ENCODE results near the gene CGB2.
"Not testable (repeated sequence)": the region's sequence is repeated elsewhere in the genome, so short reads cannot be mapped to it uniquely, and the experiment has no call there.

Gene CGB2

DNA sequence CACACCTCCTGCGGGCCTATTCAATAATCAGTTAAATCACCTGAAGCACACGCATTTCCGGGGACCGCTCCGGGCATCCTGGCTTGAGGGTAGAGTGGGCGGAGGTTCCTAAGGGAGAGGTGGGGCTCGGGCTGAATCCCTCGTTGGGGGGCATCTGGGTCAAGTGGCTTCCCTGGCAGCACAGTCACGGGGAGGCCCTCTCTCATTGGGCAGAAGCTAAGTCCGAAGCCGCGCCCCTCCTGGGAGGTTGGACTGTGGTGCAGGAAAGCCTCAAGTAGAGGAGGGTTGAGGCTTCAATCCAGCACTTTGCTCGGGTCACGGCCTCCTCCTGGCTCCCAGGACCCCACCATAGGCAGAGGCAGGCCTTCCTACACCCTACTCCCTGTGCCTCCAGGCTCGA lies 11.9 kb downstream of the CGB2 start, which contains the start of gene CGB5:
Gene CGB5 (plus strand): TSS at position 301 of the 400 bp plus-strand sequence. CDS start 362 bp downstream, outside the sequence.
- not testable (repeated sequence) for TF ChIP-seq YY1 (IDR thresholded peaks at IDR 0.05; ENCODE audit: low read depth); TCF12 (IDR thresholded peaks at IDR 0.05; ENCODE audit: low read depth); CEBPB (IDR thresholded peaks at IDR 0.05)

GRCh38 chr19:49049011-49049410 lies 17.3 kb downstream of the CGB2 start, which contains the start of gene CGB8:
Gene CGB8, minus strand, starts transcription at chr19:49049111. Its CDS starts 372 bp downstream, at chr19:49048739.
- not testable (repeated sequence) for TF ChIP-seq TEAD4 (IDR thresholded peaks at IDR 0.05); TCF12 (IDR thresholded peaks at IDR 0.05; ENCODE audit: low read depth); EP300 (IDR thresholded peaks at IDR 0.05; ENCODE audit: borderline replicate concordance)

GRCh38 chr19:49056101-49056901 lies 24.6 kb downstream of the CGB2 start:
- peak; percentile 59 for TF ChIP-seq EGR1 (IDR thresholded peaks at IDR 0.05)
- TF ChIP-seq TEAD4 (IDR thresholded peaks at IDR 0.05): no peak

DNA sequence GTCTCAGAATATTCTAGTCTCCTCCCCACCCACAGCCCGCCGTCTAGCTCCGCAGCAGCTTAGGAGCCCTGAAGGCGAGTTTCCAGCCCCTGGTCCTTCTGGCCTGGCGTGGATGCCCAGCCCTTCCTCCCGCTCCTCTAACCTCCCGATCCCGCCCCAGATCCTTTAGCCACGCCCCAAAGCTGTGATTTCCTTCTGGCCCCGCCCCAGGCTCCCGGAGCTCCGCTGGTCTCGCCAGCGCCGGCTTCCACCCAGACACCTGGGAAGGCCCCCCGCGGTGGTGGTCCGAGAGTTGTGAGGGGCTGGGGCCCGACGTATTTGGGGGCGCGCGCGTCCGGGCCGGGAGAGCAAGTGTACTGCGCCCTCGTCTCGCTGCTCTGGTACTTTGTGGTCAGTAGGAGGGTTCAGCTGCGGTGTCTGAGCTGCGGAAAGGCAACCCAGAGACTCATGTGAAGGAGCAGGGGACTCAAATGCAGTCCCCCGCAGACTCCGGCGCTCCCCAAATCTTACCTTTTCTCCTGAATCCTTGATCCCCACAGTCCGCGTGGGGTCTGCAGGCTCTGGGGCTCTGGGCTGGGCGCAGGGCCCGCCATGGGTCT lies 26.0 kb downstream of the CGB2 start, which contains the start of gene CGB7:
Gene CGB7 (minus strand): TSS at position 114 of the 599 bp plus-strand sequence. CDS start 2,374 bp downstream, outside the sequence.
- TF ChIP-seq EGR1 (IDR thresholded peaks at IDR 0.05) (no peak), YY1 (IDR thresholded peaks at IDR 0.05; ENCODE audit: low read depth) (no peak), TAF1 (IDR thresholded peaks at IDR 0.05; ENCODE audit: low read depth) (no peak), EP300 (IDR thresholded peaks at IDR 0.05; ENCODE audit: borderline replicate concordance) (no peak), ZBTB7A (IDR thresholded peaks at IDR 0.05; ENCODE audit: low read depth) (peak; percentile 66; the same call in 1 of the 2 replicates), TEAD4 (IDR thresholded peaks at IDR 0.05) (no peak)

DNA sequence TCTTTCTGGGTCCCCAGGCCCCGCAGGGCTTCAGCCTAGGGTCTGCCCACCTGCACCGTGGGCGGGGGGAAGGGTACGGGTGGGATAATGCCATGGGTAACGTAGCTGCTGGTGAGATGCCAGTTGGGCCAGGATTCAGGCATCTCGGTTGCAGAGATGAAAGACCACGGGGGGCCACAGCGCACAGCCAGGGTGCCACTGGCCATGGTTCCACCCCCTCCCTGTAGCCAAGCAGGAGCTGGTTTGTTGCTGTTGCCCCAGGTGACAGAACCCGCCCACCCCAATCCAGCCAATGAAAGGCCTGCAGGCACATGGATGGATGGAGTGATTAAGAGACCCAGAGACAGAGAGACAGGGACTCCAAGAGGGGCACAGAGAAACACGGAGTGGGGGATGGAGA lies 26.9 kb downstream of the CGB2 start:
- no peak for TF ChIP-seq YY1 (IDR thresholded peaks at IDR 0.05; ENCODE audit: low read depth)
- no peak for TF ChIP-seq EGR1 (IDR thresholded peaks at IDR 0.05)
- no peak for TF ChIP-seq CREB1 (IDR thresholded peaks at IDR 0.05; ENCODE audit: low read depth)
- TF ChIP-seq NFIC (IDR thresholded peaks at IDR 0.05): no peak
- TF ChIP-seq MAX (IDR thresholded peaks at IDR 0.05): no peak
- TF ChIP-seq TAF1 (IDR thresholded peaks at IDR 0.05; ENCODE audit: low read depth): no peak
- TF ChIP-seq FOXM1 (IDR thresholded peaks at IDR 0.05; ENCODE audit: borderline replicate concordance, low read depth): no peak
- TF ChIP-seq, protein P1, sequence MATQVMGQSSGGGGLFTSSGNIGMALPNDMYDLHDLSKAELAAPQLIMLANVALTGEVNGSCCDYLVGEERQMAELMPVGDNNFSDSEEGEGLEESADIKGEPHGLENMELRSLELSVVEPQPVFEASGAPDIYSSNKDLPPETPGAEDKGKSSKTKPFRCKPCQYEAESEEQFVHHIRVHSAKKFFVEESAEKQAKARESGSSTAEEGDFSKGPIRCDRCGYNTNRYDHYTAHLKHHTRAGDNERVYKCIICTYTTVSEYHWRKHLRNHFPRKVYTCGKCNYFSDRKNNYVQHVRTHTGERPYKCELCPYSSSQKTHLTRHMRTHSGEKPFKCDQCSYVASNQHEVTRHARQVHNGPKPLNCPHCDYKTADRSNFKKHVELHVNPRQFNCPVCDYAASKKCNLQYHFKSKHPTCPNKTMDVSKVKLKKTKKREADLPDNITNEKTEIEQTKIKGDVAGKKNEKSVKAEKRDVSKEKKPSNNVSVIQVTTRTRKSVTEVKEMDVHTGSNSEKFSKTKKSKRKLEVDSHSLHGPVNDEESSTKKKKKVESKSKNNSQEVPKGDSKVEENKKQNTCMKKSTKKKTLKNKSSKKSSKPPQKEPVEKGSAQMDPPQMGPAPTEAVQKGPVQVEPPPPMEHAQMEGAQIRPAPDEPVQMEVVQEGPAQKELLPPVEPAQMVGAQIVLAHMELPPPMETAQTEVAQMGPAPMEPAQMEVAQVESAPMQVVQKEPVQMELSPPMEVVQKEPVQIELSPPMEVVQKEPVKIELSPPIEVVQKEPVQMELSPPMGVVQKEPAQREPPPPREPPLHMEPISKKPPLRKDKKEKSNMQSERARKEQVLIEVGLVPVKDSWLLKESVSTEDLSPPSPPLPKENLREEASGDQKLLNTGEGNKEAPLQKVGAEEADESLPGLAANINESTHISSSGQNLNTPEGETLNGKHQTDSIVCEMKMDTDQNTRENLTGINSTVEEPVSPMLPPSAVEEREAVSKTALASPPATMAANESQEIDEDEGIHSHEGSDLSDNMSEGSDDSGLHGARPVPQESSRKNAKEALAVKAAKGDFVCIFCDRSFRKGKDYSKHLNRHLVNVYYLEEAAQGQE (IDR thresholded peaks at IDR 0.05; ENCODE audit: low read depth): no peak
- no peak for TF ChIP-seq TCF12 (IDR thresholded peaks at IDR 0.05; ENCODE audit: low read depth)
- TF ChIP-seq RAD21 (IDR thresholded peaks at IDR 0.05; ENCODE audit: low read depth): no peak
- no peak for TF ChIP-seq TEAD4 (IDR thresholded peaks at IDR 0.05)
- no peak for TF ChIP-seq USF1 (IDR thresholded peaks at IDR 0.05)
- no peak for TF ChIP-seq CEBPB (IDR thresholded peaks at IDR 0.05)

DNA sequence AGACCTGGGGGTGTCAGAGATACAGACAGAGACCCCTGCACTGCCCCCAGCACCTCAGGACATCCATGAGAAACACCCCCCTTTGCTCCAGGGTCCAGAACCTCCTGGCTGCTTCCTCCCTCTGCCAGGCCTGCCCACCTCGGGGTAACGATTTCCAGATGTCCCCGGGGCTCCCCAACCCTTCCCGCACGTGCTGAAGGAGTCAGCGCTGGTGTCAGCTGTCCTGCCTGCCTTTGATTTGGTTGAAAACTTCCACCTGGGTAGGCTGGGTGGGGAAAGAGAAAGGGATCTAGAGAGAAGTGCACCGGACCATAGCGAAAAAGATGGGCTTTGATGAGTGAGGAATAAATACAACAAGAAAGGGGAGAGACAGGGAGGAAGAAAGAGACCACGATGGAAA lies 27.4 kb downstream of the CGB2 start:
- TF ChIP-seq TEAD4 (IDR thresholded peaks at IDR 0.05): no peak
- no peak for TF ChIP-seq TAF1 (IDR thresholded peaks at IDR 0.05; ENCODE audit: low read depth)
- TF ChIP-seq EP300 (IDR thresholded peaks at IDR 0.05; ENCODE audit: borderline replicate concordance): no peak
- TF ChIP-seq TCF12 (IDR thresholded peaks at IDR 0.05; ENCODE audit: low read depth): no peak
- no peak for TF ChIP-seq MAX (IDR thresholded peaks at IDR 0.05)
- no peak for TF ChIP-seq USF1 (IDR thresholded peaks at IDR 0.05)
- TF ChIP-seq NFIC (IDR thresholded peaks at IDR 0.05): no peak
- no peak for TF ChIP-seq YY1 (IDR thresholded peaks at IDR 0.05; ENCODE audit: low read depth)
- no peak for TF ChIP-seq CEBPB (IDR thresholded peaks at IDR 0.05)
- TF ChIP-seq, protein P1 (IDR thresholded peaks at IDR 0.05; ENCODE audit: low read depth): no peak
- no peak for TF ChIP-seq EGR1 (IDR thresholded peaks at IDR 0.05)
- TF ChIP-seq CREB1 (IDR thresholded peaks at IDR 0.05; ENCODE audit: low read depth): no peak
- TF ChIP-seq FOXM1 (IDR thresholded peaks at IDR 0.05; ENCODE audit: borderline replicate concordance, low read depth): no peak
- TF ChIP-seq ZBTB7A (IDR thresholded peaks at IDR 0.05; ENCODE audit: low read depth): no peak
